ENCODE results near the gene OSCP1.

The OSCP1 gene

GRCh38 chr1:36393686-36394085 lies 56.6 kb downstream of the OSCP1 start:
- no peaks in the 10 kb centered on the region for H3K9me2 ChIP-seq (ENCODE audit: low read depth, low read length)
- H4K20me1 ChIP-seq (ENCODE audit: insufficient read depth, low read length): no peaks in the 10 kb centered on the region
- no peaks in the 10 kb centered on the region for H3F3A ChIP-seq (ENCODE audit: insufficient read depth, low read length)
- no peak for TF ChIP-seq EZH2 (IDR thresholded peaks at IDR 0.05; ENCODE audit: borderline replicate concordance, low read length)
- peak overlapping the region; percentile 8; the same call in 1 of the 2 replicates for H3K4me2 ChIP-seq (ENCODE audit: low read length)
- H3K9me3 ChIP-seq (ENCODE audit: low read length): no peaks in the 10 kb centered on the region
- H2AFZ ChIP-seq (ENCODE audit: low read length): no peak overlapping the region
- no peak overlapping the region for H3K4me3 ChIP-seq (ENCODE audit: low read depth, low read length, poor library complexity, severe bottlenecking)
- peaks cover 46% of the 10 kb centered on the region for H3K36me3 ChIP-seq (ENCODE audit: insufficient read depth, low read length)
- no peak overlapping the region for H3K9ac ChIP-seq (ENCODE audit: low read length)
- H3K79me2 ChIP-seq (ENCODE audit: insufficient read depth, low read length): no peaks in the 10 kb centered on the region
- H3K27ac ChIP-seq (ENCODE audit: low read depth, low read length, poor library complexity, severe bottlenecking): peak overlapping the region; percentile 97
- peaks cover 82% of the 10 kb centered on the region for H3K4me1 ChIP-seq (ENCODE audit: insufficient read depth, low read length, severe bottlenecking)
- H3K27me3 ChIP-seq (ENCODE audit: insufficient read depth, low read length): no peaks in the 10 kb centered on the region

- H2AFZ ChIP-seq (ENCODE audit: low read length): no peak overlapping the region
- H3K27me3 ChIP-seq (ENCODE audit: insufficient read depth, low read length): no peaks in the 10 kb centered on the region
- H3F3A ChIP-seq (ENCODE audit: insufficient read depth, low read length): no peaks in the 10 kb centered on the region
- H3K79me2 ChIP-seq (ENCODE audit: insufficient read depth, low read length): no peaks in the 10 kb centered on the region
- no peak overlapping the region for H3K4me3 ChIP-seq (ENCODE audit: low read depth, low read length, poor library complexity, severe bottlenecking)
- no peaks in the 10 kb centered on the region for H4K20me1 ChIP-seq (ENCODE audit: insufficient read depth, low read length)
- TF ChIP-seq EZH2 (IDR thresholded peaks at IDR 0.05; ENCODE audit: borderline replicate concordance, low read length): no peak
- TF ChIP-seq, protein P1, sequence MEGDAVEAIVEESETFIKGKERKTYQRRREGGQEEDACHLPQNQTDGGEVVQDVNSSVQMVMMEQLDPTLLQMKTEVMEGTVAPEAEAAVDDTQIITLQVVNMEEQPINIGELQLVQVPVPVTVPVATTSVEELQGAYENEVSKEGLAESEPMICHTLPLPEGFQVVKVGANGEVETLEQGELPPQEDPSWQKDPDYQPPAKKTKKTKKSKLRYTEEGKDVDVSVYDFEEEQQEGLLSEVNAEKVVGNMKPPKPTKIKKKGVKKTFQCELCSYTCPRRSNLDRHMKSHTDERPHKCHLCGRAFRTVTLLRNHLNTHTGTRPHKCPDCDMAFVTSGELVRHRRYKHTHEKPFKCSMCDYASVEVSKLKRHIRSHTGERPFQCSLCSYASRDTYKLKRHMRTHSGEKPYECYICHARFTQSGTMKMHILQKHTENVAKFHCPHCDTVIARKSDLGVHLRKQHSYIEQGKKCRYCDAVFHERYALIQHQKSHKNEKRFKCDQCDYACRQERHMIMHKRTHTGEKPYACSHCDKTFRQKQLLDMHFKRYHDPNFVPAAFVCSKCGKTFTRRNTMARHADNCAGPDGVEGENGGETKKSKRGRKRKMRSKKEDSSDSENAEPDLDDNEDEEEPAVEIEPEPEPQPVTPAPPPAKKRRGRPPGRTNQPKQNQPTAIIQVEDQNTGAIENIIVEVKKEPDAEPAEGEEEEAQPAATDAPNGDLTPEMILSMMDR (IDR thresholded peaks at IDR 0.05; ENCODE audit: low read length): no peak
- no peaks in the 10 kb centered on the region for H3K9me2 ChIP-seq (ENCODE audit: low read depth, low read length)
- no peaks in the 10 kb centered on the region for H3K9me3 ChIP-seq (ENCODE audit: low read length)
- peak overlapping the region; percentile 97 for H3K27ac ChIP-seq (ENCODE audit: low read depth, low read length, poor library complexity, severe bottlenecking)
- H3K4me1 ChIP-seq (ENCODE audit: insufficient read depth, low read length, severe bottlenecking): peaks cover 81% of the 10 kb centered on the region
- peak overlapping the region; percentile 8; the same call in 1 of the 2 replicates for H3K4me2 ChIP-seq (ENCODE audit: low read length)
- H3K36me3 ChIP-seq (ENCODE audit: insufficient read depth, low read length): peaks cover 46% of the 10 kb centered on the region
- H3K9ac ChIP-seq (ENCODE audit: low read length): no peak overlapping the region
Measured at GRCh38 chr1:36392836-36393235, 57.4 kb downstream of the OSCP1 start.

- Histone ChIP-seq H3K4me3 (ENCODE audit: low read depth, low read length, poor library complexity, severe bottlenecking) (peak overlapping the region; percentile 11), H3K27ac (ENCODE audit: low read depth, low read length, poor library complexity, severe bottlenecking) (peak overlapping the region; percentile 97), H4K20me1 (ENCODE audit: insufficient read depth, low read length) (no peaks in the 10 kb centered on the region), H2AFZ (ENCODE audit: low read length) (no peak overlapping the region), H3K27me3 (ENCODE audit: insufficient read depth, low read length) (no peaks in the 10 kb centered on the region), H3K4me1 (ENCODE audit: insufficient read depth, low read length, severe bottlenecking) (peaks cover 89% of the 10 kb centered on the region), H3K9me3 (ENCODE audit: low read length) (no peaks in the 10 kb centered on the region), H3K36me3 (ENCODE audit: insufficient read depth, low read length) (peaks cover 46% of the 10 kb centered on the region), H3K9ac (ENCODE audit: low read length) (peak overlapping the region; percentile 47), H3K9me2 (ENCODE audit: low read depth, low read length) (no peaks in the 10 kb centered on the region), H3K4me2 (ENCODE audit: low read length) (peak overlapping the region; percentile 56), H3K79me2 (ENCODE audit: insufficient read depth, low read length) (no peaks in the 10 kb centered on the region), H3F3A (ENCODE audit: insufficient read depth, low read length) (no peaks in the 10 kb centered on the region)
- TF ChIP-seq, protein P1 (IDR thresholded peaks at IDR 0.05; ENCODE audit: low read length): no peak
- TF ChIP-seq EZH2 (IDR thresholded peaks at IDR 0.05; ENCODE audit: borderline replicate concordance, low read length): no peak
Measured at GRCh38 chr1:36391271-36391670, 59.0 kb downstream of the OSCP1 start.

DNA sequence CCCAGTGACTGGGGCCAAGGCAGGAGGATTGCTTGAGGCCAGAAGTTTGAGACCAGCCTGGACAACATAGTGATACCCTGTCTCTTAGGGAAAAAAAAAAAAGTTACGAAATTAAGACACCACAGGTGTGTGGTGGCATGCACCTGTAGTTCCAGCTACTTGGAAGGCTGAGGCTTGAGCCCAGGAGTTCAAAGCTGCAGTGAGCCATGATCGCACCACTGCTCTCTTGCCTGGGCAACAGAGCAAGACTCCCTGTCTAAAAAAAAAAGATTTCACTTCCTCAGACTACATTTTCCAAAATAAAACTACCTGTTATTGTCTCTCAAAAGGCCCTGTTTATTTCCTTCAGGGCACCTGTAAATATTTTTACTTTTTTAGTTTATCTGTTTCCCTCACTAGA lies 59.8 kb downstream of the OSCP1 start:
- H3F3A ChIP-seq (ENCODE audit: insufficient read depth, low read length): no peaks in the 10 kb centered on the region
- H3K9me2 ChIP-seq (ENCODE audit: low read depth, low read length): no peaks in the 10 kb centered on the region
- peaks cover 83% of the 10 kb centered on the region for H3K4me1 ChIP-seq (ENCODE audit: insufficient read depth, low read length, severe bottlenecking)
- H3K27ac ChIP-seq (ENCODE audit: low read depth, low read length, poor library complexity, severe bottlenecking): peak overlapping the region; percentile 97
- TF ChIP-seq EZH2 (IDR thresholded peaks at IDR 0.05; ENCODE audit: borderline replicate concordance, low read length): no peak
- TF ChIP-seq, protein P1 (IDR thresholded peaks at IDR 0.05; ENCODE audit: low read length): no peak
- no peak overlapping the region for H3K4me3 ChIP-seq (ENCODE audit: low read depth, low read length, poor library complexity, severe bottlenecking)
- no peaks in the 10 kb centered on the region for H3K9me3 ChIP-seq (ENCODE audit: low read length)
- peak overlapping the region; percentile 47; the same call in 1 of the 2 replicates for H3K9ac ChIP-seq (ENCODE audit: low read length)
- H3K27me3 ChIP-seq (ENCODE audit: insufficient read depth, low read length): no peaks in the 10 kb centered on the region
- peaks cover 46% of the 10 kb centered on the region for H3K36me3 ChIP-seq (ENCODE audit: insufficient read depth, low read length)
- H3K79me2 ChIP-seq (ENCODE audit: insufficient read depth, low read length): no peaks in the 10 kb centered on the region
- no peak overlapping the region for H2AFZ ChIP-seq (ENCODE audit: low read length)
- no peaks in the 10 kb centered on the region for H4K20me1 ChIP-seq (ENCODE audit: insufficient read depth, low read length)
- peak overlapping the region; percentile 56; the same call in 1 of the 2 replicates for H3K4me2 ChIP-seq (ENCODE audit: low read length)
